DOHH2 (cell line): ENCODE data around the gene C3orf18.

ENCODE experiments used
- EZH2phosphoT487 ChIP-seq: fragments of 200-600 bp; sonication (generic); IDR thresholded peaks from 2 replicates; pipeline ENCODE4 v1.6.1; 2017; ENCODE audit warnings: borderline replicate concordance, mild to moderate bottlenecking, antibody characterized with exemption, low read length, moderate library complexity, mixed read lengths
- TF ChIP-seq, protein P1 (sequence below): fragments of 200-600 bp; sonication (generic); IDR thresholded peaks from one replicate; pipeline ENCODE4 v1.5.1; 2014; ENCODE audit warnings: antibody characterized with exemption, mild to moderate bottlenecking, low read depth, low read length; ENCODE audit not compliant: poor library complexity, severe bottlenecking

DNA sequence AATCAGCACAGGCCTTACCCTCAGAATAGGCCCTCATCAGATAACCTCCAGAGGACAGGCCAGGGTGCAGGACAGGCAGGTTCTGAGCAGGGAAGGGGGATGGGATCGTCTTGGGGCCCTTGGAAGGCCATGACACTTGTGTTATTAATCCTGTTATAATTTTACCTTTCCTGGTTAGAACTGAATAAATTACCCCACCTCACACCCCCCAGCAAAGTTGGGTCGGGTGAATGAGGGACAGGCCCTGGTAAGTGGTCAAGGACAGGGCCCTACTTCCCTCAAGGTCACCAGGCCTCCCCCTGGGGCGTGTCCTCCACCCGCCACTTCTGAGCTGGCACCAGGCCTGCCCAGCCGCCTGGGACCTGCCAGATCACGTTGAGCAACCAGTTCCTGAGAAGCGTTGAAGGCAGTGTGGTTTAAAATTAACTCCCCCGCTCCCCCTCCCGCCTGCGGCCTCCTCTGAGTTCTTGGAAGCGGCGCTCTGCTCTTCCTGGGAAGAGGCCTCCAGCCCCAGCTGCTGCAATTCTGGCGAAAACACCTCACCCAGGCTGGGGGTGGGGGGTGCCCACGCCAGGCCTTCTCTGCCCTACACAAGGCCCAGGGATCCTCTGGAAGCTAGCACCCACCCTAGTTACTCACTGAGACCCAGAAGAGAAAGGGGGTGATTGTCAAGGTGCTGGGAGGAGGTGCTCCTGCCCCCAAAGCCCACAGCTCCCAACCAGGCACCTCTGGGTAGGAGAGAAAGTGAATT, 33.5 kb upstream of the C3orf18 start:
- TF ChIP-seq, protein P1, sequence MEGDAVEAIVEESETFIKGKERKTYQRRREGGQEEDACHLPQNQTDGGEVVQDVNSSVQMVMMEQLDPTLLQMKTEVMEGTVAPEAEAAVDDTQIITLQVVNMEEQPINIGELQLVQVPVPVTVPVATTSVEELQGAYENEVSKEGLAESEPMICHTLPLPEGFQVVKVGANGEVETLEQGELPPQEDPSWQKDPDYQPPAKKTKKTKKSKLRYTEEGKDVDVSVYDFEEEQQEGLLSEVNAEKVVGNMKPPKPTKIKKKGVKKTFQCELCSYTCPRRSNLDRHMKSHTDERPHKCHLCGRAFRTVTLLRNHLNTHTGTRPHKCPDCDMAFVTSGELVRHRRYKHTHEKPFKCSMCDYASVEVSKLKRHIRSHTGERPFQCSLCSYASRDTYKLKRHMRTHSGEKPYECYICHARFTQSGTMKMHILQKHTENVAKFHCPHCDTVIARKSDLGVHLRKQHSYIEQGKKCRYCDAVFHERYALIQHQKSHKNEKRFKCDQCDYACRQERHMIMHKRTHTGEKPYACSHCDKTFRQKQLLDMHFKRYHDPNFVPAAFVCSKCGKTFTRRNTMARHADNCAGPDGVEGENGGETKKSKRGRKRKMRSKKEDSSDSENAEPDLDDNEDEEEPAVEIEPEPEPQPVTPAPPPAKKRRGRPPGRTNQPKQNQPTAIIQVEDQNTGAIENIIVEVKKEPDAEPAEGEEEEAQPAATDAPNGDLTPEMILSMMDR: no peak
- TF ChIP-seq EZH2phosphoT487: no peak
